GM23248 (cell line): ENCODE measurements around the gene PKLR. TPM values are rescaled to one million over a fixed set of nuclear protein-coding genes. Genes with fewer than 3 reads are reported as not detected.
A peak's percentile ranks its signal among the peaks of the same experiment; 100 is the strongest.

Experiments
- DNase-seq: peaks from one replicate; pipeline ENCODE4 v3.0.0-alpha.2; 2015
- H2AFZ ChIP-seq: fragments of 200-600 bp; sonication (generic); 2 replicates; pipeline ENCODE4 v1.6.1; 2016; ENCODE audit warnings: antibody characterized with exemption
- H3F3A ChIP-seq: fragments of 200-600 bp; sonication (generic); 2 replicates; pipeline ENCODE4 v1.6.1; 2016; ENCODE audit warnings: mild to moderate bottlenecking, antibody characterized with exemption, mixed run types; ENCODE audit not compliant: insufficient read depth
- H3K27ac ChIP-seq: fragments of 200-600 bp; sonication (generic); 2 replicates; pipeline ENCODE4 v1.5.1; 2016; ENCODE audit warnings: mild to moderate bottlenecking
- H3K27me3 ChIP-seq: fragments of 200-600 bp; sonication (generic); replicated peaks from 2 replicates; pipeline ENCODE4 v1.6.1; 2016; ENCODE audit warnings: mild to moderate bottlenecking; ENCODE audit not compliant: insufficient read depth
- H3K36me3 ChIP-seq: fragments of 200-600 bp; sonication (generic); 2 replicates; pipeline ENCODE4 v1.6.1; 2016; ENCODE audit warnings: low read depth, mild to moderate bottlenecking
- H3K4me1 ChIP-seq: fragments of 200-600 bp; sonication (generic); 2 replicates; pipeline ENCODE4 v1.6.1; 2016; ENCODE audit warnings: mild to moderate bottlenecking; ENCODE audit not compliant: insufficient read depth
- H3K4me2 ChIP-seq: fragments of 200-600 bp; sonication (generic); one replicate; pipeline ENCODE4 v1.6.1; 2016; ENCODE audit warnings: mild to moderate bottlenecking; ENCODE audit not compliant: unreplicated experiment
- H3K4me3 ChIP-seq: fragments of 200-600 bp; sonication (generic); 2 replicates; pipeline ENCODE4 v1.5.1; 2016; ENCODE audit warnings: mild to moderate bottlenecking
- H3K79me2 ChIP-seq: fragments of 200-600 bp; sonication (generic); 2 replicates; pipeline ENCODE4 v1.6.1; 2016; ENCODE audit warnings: mild to moderate bottlenecking; ENCODE audit not compliant: insufficient read depth
- H3K9ac ChIP-seq: fragments of 200-600 bp; sonication (generic); 2 replicates; pipeline ENCODE4 v1.6.1; 2016; ENCODE audit warnings: mild to moderate bottlenecking
- H3K9me2 ChIP-seq: fragments of 200-600 bp; sonication (generic); 2 replicates; pipeline ENCODE4 v1.6.1; 2016; ENCODE audit warnings: mixed run types, mild to moderate bottlenecking, moderate library complexity; ENCODE audit not compliant: insufficient read depth
- H3K9me3 ChIP-seq: fragments of 200-600 bp; sonication (generic); one replicate; pipeline ENCODE4 v1.6.1; 2017; ENCODE audit warnings: low read depth
- H4K20me1 ChIP-seq: fragments of 200-600 bp; sonication (generic); 2 replicates; pipeline ENCODE4 v1.6.0; 2016; ENCODE audit not compliant: insufficient read depth
- EZH2 ChIP-seq: fragments of 200-600 bp; sonication (generic); IDR thresholded peaks from 2 replicates; pipeline ENCODE4 v1.6.1; 2018; ENCODE audit warnings: antibody characterized with exemption, mild to moderate bottlenecking; ENCODE audit not compliant: insufficient read depth, poor library complexity, severe bottlenecking
- EZH2phosphoT487 ChIP-seq: fragments of 200-600 bp; sonication (generic); IDR thresholded peaks from 2 replicates; pipeline ENCODE4 v1.6.1; 2018; ENCODE audit warnings: antibody characterized with exemption, moderate library complexity, mild to moderate bottlenecking, low read depth; ENCODE audit not compliant: insufficient read depth
- WGBS, 2 experiments: methylation state at CpG; one replicate each; pipeline ENCODE4 v1.1.6; 2015 to 2017; ENCODE audit warnings: low lambda C conversion rate in 2 of 2, low coverage in 1 of 2; ENCODE audit errors: missing lambda C conversion rate in 2 of 2; 5-methylcytosine and 5-hydroxymethylcytosine counted together
- in situ Hi-C: fragments of 300-500 bp; cut with MboI; formaldehyde crosslinking; loops from 2 replicates; pipeline ENCODE4 v1.15.0; 2020
- polyA plus RNA-seq: library from polyadenylated mRNA; unstranded; fragments of >200 nt; fragmentation: Nextera tagmentation; extraction: Ambion mirVana; gene quantifications from 2 replicates; pipeline ENCODE4 v1.2.1, GENCODE V29; 2016
- total RNA-seq: library from RNA; depleted of rRNA; stranded (reverse); fragments of >200 nt; shearing (Covaris generic); gene quantifications from 2 replicates; pipeline ENCODE4 v1.2.3, GENCODE V29; 2014

The PKLR gene
- total and polyA plus RNA-seq, 2 experiments from 2014 or later = not detected

GRCh38 chr1:155261493-155261851, 39.8 kb downstream of the PKLR start:
- Histone ChIP-seq H3K9ac (peak overlapping the region; percentile 89), H3K4me3 (peak overlapping the region; percentile 98), H3K79me2 (peaks cover 28% of the 10 kb centered on the region), H3K36me3 (peaks cover 33% of the 10 kb centered on the region), H3K4me1 (peaks cover 8% of the 10 kb centered on the region), H2AFZ (peak overlapping the region; percentile 67), H3F3A (peaks cover 61% of the 10 kb centered on the region), H3K27me3 (no peaks in the 10 kb centered on the region), H3K27ac (peak overlapping the region; percentile 76), H3K9me2 (no peaks in the 10 kb centered on the region), H3K4me2 (peak overlapping the region; percentile 95), H4K20me1 (no peaks in the 10 kb centered on the region), H3K9me3 (no peaks in the 10 kb centered on the region)
- DNase-seq = peak; percentile 50
- in situ Hi-C loops = no loop called here
- no peak for TF ChIP-seq EZH2
- WGBS, 2 experiments = 0 to 4% methylated on average over 9 of the region's 9 CpGs

GRCh38 chr1:155260276-155260675, 41.0 kb downstream of the PKLR start:
- 87 to 90% methylated on average over 5 of the region's 5 CpGs for WGBS, 2 experiments
- Histone ChIP-seq H3K9ac (peak overlapping the region; percentile 89; the same call in 1 of the 2 replicates), H3K27ac (no peak overlapping the region), H3K79me2 (peaks cover 28% of the 10 kb centered on the region), H3K36me3 (peaks cover 22% of the 10 kb centered on the region), H2AFZ (no peak overlapping the region), H3K4me2 (no peak overlapping the region), H3K4me3 (no peak overlapping the region), H3K9me2 (no peaks in the 10 kb centered on the region), H3K9me3 (no peaks in the 10 kb centered on the region), H3F3A (peaks cover 59% of the 10 kb centered on the region), H4K20me1 (no peaks in the 10 kb centered on the region), H3K27me3 (no peaks in the 10 kb centered on the region), H3K4me1 (peaks cover 8% of the 10 kb centered on the region)
- DNase-seq = no peak
- in situ Hi-C loops = no loop called here
- no peak for TF ChIP-seq EZH2phosphoT487
- TF ChIP-seq EZH2 = no peak

DNA sequence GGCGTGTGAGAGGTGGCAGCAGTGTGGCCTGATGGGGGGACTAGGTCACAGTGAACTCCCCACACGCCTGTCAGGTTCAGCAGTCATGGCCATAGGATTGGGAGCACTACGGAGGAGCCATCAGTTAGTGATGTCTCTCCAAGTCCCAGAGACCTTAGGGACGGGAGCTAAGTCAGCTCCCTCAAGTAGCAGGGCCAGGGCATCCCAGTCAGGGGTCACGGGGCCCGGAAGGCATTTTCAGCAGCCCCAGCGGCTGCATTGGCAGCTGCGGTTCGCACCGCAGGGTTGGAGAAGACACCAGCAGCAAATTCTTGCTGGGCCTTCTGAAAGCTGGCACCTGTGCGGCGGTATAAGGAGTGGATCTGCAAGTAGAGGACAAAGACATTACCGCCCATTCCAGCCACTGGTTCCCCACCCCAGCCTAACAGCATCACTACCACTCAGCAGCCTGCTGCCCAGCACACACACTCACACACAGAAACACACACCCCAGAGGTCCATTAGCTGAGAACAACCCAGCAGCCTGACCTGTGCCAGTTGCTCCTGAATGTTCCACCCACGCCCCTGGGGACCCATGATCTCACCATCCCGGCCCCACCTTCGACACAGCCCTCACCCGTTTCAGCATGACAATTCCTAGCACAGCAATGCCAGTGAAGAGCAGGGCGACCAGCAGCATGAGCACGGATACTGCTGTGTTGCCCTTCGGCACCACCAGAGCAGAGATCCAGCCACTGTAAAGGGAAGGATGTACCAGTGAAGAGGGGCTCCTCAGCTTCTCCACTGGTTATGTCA, 45.0 kb downstream of the PKLR start:
- peak; percentile 32 for DNase-seq
- peaks cover 13% of the 10 kb centered on the region for H3K4me1 ChIP-seq
- H3K4me2 ChIP-seq = peak overlapping the region; percentile 84
- peaks cover 44% of the 10 kb centered on the region for H3K79me2 ChIP-seq
- H3F3A ChIP-seq = peaks cover 22% of the 10 kb centered on the region
- no peaks in the 10 kb centered on the region for H3K27me3 ChIP-seq
- H3K4me3 ChIP-seq = peak overlapping the region; percentile 77
- no peaks in the 10 kb centered on the region for H3K9me3 ChIP-seq
- no peak for TF ChIP-seq EZH2phosphoT487
- no peak for TF ChIP-seq EZH2
- peak overlapping the region; percentile 83 for H2AFZ ChIP-seq
- in situ Hi-C loops = no loop called here
- H4K20me1 ChIP-seq = no peaks in the 10 kb centered on the region
- peak overlapping the region; percentile 84 for H3K27ac ChIP-seq
- no peaks in the 10 kb centered on the region for H3K9me2 ChIP-seq
- peak overlapping the region; percentile 84 for H3K9ac ChIP-seq
- no peaks in the 10 kb centered on the region for H3K36me3 ChIP-seq
- 77 to 83% methylated on average over 20 of the region's 20 CpGs for WGBS, 2 experiments

DNA sequence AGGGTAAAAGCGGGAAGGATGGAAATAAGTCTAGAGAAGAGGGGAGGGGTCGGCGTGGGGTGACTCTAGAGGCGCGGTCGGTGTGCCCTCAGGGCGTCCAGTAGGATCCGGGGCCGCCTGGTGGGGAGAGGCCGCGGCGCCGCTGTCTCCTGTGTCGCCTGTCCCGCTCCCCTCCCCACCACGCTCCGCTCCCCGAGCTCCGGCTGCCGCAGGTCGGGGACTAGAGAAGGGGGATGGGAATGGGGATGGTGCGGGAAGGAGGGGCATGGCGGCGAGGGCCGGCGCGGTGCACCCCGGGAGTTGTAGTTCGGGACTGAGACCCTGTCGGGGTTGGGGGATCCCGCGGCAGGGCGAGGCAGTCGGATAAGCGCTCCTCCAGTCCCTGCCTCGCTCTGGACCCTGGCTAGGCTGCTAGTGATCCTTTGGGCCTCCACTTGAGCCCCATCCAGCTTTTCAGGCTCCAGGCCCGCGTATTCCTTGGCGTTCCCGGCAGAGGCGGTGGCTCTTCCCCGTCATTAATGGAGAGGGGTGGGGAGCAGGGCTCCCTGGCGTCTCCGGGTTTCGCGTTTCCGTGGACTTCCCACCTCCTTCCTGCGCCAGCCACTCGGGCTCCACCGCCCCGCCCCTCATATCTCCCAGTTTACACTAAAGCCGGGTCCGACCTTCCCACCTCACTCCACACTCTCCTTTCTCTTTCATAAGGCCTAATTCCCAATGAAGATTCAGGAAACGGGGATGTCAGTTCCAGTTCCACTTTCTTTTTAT, 45.8 kb downstream of the PKLR start, which contains the start of gene ENTREP3:
Gene ENTREP3 (minus strand): TSS at position 241 of the 765 bp plus-strand sequence. CDS start 606 bp downstream, outside the sequence.
- Histone ChIP-seq H3K9ac (peak within 1 kb of the TSS; percentile 84), H2AFZ (peak within 1 kb of the TSS; percentile 83), H3F3A (peaks cover 17% of the 10 kb centered on the region), H3K4me1 (peaks cover 7% of the 10 kb centered on the region; the same call in 1 of the 2 replicates), H3K27ac (peak within 1 kb of the TSS; percentile 84), H3K27me3 (no peaks in the 10 kb centered on the region), H3K4me2 (peak within 1 kb of the TSS; percentile 84), H3K9me2 (no peaks in the 10 kb centered on the region), H3K4me3 (peak within 1 kb of the TSS; percentile 77), H4K20me1 (no peaks in the 10 kb centered on the region), H3K36me3 (no peaks in the 10 kb centered on the region), H3K79me2 (peaks cover 36% of the 10 kb centered on the region), H3K9me3 (no peaks in the 10 kb centered on the region)
- peak; percentile 86 for DNase-seq
- TF ChIP-seq EZH2phosphoT487 (no peak), EZH2 (no peak)
- in situ Hi-C loops = no loop called here
- WGBS, 2 experiments = 1 to 3% methylated on average over 22 to 54 of the region's 54 CpGs
